Stimulated activated naive CD8-positive, alpha-beta T cell treated with anti-CD3 and anti-CD28 coated beads, Interleukin-15, amount 100 ng/mL, for 72 hours (primary cell): Measurements from ENCODE around the gene TPCN2.

Source experiments
- ATAC-seq: fragments of 150-1000 bp; cut with Tn5 transposase; 2 replicates; pipeline ENCODE4 v1.10.0; 2021; ENCODE audit warnings: mild to moderate bottlenecking, moderate library complexity
- DNase-seq, 2 donors: peaks; one replicate each; pipeline ENCODE4 v3.0.0; 2021 to 2022
- H3K27ac Mint-ChIP-seq, 2 donors: one replicate each; pipeline ENCODE4 v1.8.0; 2022; ENCODE audit warnings: mild to moderate bottlenecking in 2 of 2, mixed read lengths in 2 of 2, moderate library complexity in 2 of 2
- H3K27me3 Mint-ChIP-seq: one replicate; pipeline ENCODE4 v1.8.0; 2022; ENCODE audit warnings: mixed read lengths
- H3K4me1 Mint-ChIP-seq: one replicate; pipeline ENCODE4 v1.8.0; 2022; ENCODE audit warnings: mild to moderate bottlenecking, mixed read lengths
- H3K4me3 Mint-ChIP-seq, 2 donors: one replicate each; pipeline ENCODE4 v1.8.0; 2022; ENCODE audit warnings: mild to moderate bottlenecking in 2 of 2, mixed read lengths in 2 of 2, moderate library complexity in 1 of 2
- H3K9me3 Mint-ChIP-seq, 2 donors: one replicate each; pipeline ENCODE4 v1.8.0; 2022; ENCODE audit warnings: mixed read lengths in 2 of 2

Gene TPCN2

GRCh38 chr11:69100454-69101114 is 51.9 kb downstream of the TPCN2 start:
- no peaks in the 10 kb centered on the region for H3K9me3 Mint-ChIP-seq
- H3K27me3 Mint-ChIP-seq, result peaks cover 21% of the 10 kb centered on the region
- DNase-seq (no peak), ATAC-seq (no peak)
- no peak overlapping the region for H3K4me3 Mint-ChIP-seq
- peaks cover 16% of the 10 kb centered on the region for H3K4me1 Mint-ChIP-seq
- no peak overlapping the region for H3K27ac Mint-ChIP-seq

GRCh38 chr11:69101115-69101791 is 52.5 kb downstream of the TPCN2 start:
- DNase-seq (peak; percentile 67 to 76), ATAC-seq (peak; percentile 89)
- H3K4me3 Mint-ChIP-seq, result no peak overlapping the region
- H3K27ac Mint-ChIP-seq, result no peak overlapping the region
- H3K27me3 Mint-ChIP-seq, result peaks cover 21% of the 10 kb centered on the region
- H3K9me3 Mint-ChIP-seq, result no peaks in the 10 kb centered on the region
- H3K4me1 Mint-ChIP-seq, result peaks cover 16% of the 10 kb centered on the region

- ATAC-seq, result no peak
- peaks cover 21% of the 10 kb centered on the region for H3K4me1 Mint-ChIP-seq
- peaks cover 21% of the 10 kb centered on the region for H3K27me3 Mint-ChIP-seq
- DNase-seq, result no peak
- no peak overlapping the region for H3K4me3 Mint-ChIP-seq
- peak overlapping the region in 1 of 2 donors; percentile 71 for H3K27ac Mint-ChIP-seq
- H3K9me3 Mint-ChIP-seq, result no peaks in the 10 kb centered on the region
These were observed 53.3 kb downstream of the TPCN2 start for GRCh38 chr11:69101792-69102695.

GRCh38 chr11:69102732-69103615 is 54.2 kb downstream of the TPCN2 start:
- peak overlapping the region in 1 of 2 donors; percentile 90 for H3K27ac Mint-ChIP-seq
- H3K9me3 Mint-ChIP-seq, result no peaks in the 10 kb centered on the region
- ATAC-seq (no peak), DNase-seq (no peak)
- peaks cover 21% of the 10 kb centered on the region for H3K27me3 Mint-ChIP-seq
- no peak overlapping the region for H3K4me3 Mint-ChIP-seq
- peaks cover 18% of the 10 kb centered on the region for H3K4me1 Mint-ChIP-seq

- Mint-ChIP-seq H3K4me3 (no peak overlapping the region), H3K4me1 (peaks cover 18% of the 10 kb centered on the region), H3K27ac (no peak overlapping the region), H3K27me3 (peaks cover 19% of the 10 kb centered on the region), H3K9me3 (no peaks in the 10 kb centered on the region)
- ATAC-seq, result no peak
- DNase-seq, result no peak
These were observed 55.6 kb downstream of the TPCN2 start for GRCh38 chr11:69104212-69104855.

DNA sequence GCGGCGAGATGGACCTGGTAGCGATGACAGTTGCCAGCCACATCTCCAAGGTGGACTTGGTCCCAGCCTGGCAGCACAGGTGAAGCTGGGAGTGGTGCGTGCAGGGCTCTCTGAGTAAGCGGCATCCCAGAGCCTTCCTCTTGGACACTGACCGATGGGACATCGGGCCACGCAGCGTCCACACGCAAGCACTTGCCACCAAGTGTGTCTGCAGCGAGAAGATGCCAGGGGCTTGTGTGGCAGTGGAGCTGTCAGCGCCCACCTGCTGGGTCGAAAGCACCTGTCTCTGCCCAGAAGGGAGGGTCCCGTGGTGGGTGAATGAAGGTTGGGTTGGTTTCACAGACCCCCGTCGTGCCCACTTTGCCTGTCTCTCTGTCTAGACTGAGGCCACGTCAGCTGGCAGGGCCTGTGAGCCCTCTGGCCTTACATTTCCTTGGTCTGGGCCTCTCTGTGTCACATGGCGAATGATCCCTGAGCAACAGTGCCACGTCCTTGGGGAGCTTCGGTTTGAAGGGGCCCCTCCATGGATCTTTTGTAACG is 56.2 kb downstream of the TPCN2 start:
- Mint-ChIP-seq H3K9me3 (peaks cover 0 to 3% of the 10 kb centered on the region in 2 donors), H3K27ac (no peak overlapping the region), H3K4me1 (peaks cover 18% of the 10 kb centered on the region), H3K4me3 (no peak overlapping the region), H3K27me3 (peaks cover 13% of the 10 kb centered on the region)
- no peak for DNase-seq
- no peak for ATAC-seq

GRCh38 chr11:69105461-69106030 is 56.8 kb downstream of the TPCN2 start:
- H3K4me1 Mint-ChIP-seq, result peaks cover 18% of the 10 kb centered on the region
- ATAC-seq, result no peak
- H3K27me3 Mint-ChIP-seq, result peaks cover 12% of the 10 kb centered on the region
- no peak for DNase-seq
- H3K9me3 Mint-ChIP-seq, result peaks cover 4 to 9% of the 10 kb centered on the region in 2 donors
- no peak overlapping the region for H3K4me3 Mint-ChIP-seq
- peak overlapping the region in 1 of 2 donors; percentile 57 for H3K27ac Mint-ChIP-seq

- no peak for DNase-seq
- H3K27me3 Mint-ChIP-seq, result peaks cover 12% of the 10 kb centered on the region
- no peak overlapping the region for H3K4me3 Mint-ChIP-seq
- H3K9me3 Mint-ChIP-seq, result peaks cover 7 to 12% of the 10 kb centered on the region in 2 donors
- no peak overlapping the region for H3K27ac Mint-ChIP-seq
- no peak for ATAC-seq
- peaks cover 18% of the 10 kb centered on the region for H3K4me1 Mint-ChIP-seq
These were observed 57.5 kb downstream of the TPCN2 start for GRCh38 chr11:69106031-69106811.

- DNase-seq, result no peak
- no peak for ATAC-seq
- Mint-ChIP-seq H3K9me3 (peaks cover 7 to 12% of the 10 kb centered on the region in 2 donors), H3K27ac (no peak overlapping the region), H3K27me3 (peaks cover 11% of the 10 kb centered on the region), H3K4me1 (peaks cover 11% of the 10 kb centered on the region), H3K4me3 (no peak overlapping the region)
These were observed 58.7 kb downstream of the TPCN2 start for GRCh38 chr11:69107413-69107812.

DNA sequence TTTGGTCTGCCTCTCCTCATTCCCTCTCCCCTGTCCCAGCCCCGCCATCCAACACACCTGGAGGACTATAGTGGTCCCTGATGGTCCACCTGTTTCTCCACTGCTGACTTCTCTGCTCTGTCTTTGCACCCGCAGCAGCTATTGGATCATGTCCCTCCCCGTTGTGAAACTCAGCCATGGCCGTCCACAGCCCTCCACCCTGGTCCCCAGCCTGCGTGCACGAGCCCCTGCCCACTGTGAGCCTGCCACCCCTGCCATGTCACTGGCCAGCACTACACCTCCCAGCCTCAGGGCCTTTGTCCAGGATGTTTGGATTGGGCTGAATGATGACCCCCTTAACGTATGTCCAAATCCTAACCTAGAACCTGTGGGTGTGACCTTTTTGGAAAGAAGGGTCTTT is 59.3 kb downstream of the TPCN2 start:
- Mint-ChIP-seq H3K4me3 (no peak overlapping the region), H3K4me1 (peaks cover 7% of the 10 kb centered on the region), H3K27me3 (peaks cover 5% of the 10 kb centered on the region), H3K27ac (peak overlapping the region in 1 of 2 donors; percentile 89), H3K9me3 (peaks cover 7 to 12% of the 10 kb centered on the region in 2 donors)
- ATAC-seq (no peak), DNase-seq (no peak)

GRCh38 chr11:69108559-69108958 is 59.8 kb downstream of the TPCN2 start:
- Mint-ChIP-seq H3K27ac (no peak overlapping the region), H3K4me1 (peaks cover 7% of the 10 kb centered on the region), H3K4me3 (no peak overlapping the region), H3K27me3 (no peaks in the 10 kb centered on the region), H3K9me3 (peaks cover 7 to 12% of the 10 kb centered on the region in 2 donors)
- ATAC-seq (no peak), DNase-seq (no peak)

DNA sequence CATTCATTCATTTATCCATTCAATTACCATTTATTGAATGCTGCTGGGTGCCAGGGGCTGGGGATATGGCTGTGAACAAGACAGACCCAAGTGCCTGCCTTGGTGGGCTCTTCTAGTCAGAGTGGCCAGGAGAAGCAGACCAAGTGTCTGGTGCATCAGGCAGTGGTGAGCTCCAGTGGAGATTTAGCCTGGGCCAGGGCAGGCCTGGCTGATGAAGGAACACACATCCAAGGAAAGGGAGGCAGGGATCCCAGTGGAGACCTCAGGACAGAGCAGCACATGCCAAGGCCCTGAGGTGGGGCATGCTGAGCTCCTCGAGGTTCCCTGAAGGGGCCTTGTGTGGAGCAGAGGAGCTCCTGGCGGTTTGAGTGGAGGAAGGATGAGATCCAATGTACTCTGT is 60.4 kb downstream of the TPCN2 start:
- Mint-ChIP-seq H3K27ac (no peak overlapping the region), H3K27me3 (no peaks in the 10 kb centered on the region), H3K4me1 (peaks cover 7% of the 10 kb centered on the region)

DNA sequence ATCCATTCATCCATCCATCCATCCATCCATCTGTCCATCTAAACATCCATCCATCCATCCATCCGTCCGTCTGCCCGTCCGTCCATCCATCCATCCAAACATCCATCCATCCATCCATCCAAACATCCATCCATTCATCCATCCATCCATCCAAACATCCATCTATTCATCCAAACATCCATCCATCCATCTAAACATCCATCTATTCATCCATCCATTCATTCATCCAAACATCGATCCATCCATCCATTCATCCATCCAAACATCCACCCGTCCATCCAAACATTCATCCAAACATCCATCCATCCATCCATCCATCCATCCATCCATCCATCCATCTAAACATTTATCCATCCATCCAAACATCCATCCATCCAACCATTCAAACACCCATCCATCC is 61.7 kb downstream of the TPCN2 start:
- Mint-ChIP-seq H3K27me3 (no peaks in the 10 kb centered on the region), H3K4me3 (no peak overlapping the region), H3K4me1 (peaks cover 7% of the 10 kb centered on the region), H3K27ac (no peak overlapping the region), H3K9me3 (peaks cover 7 to 12% of the 10 kb centered on the region in 2 donors)
- ATAC-seq (no peak), DNase-seq (no peak)

More for the DNA sequence above, 60.4 kb downstream of the TPCN2 start:
- ATAC-seq (no peak), DNase-seq (no peak)
- Mint-ChIP-seq H3K9me3 (peaks cover 7 to 12% of the 10 kb centered on the region in 2 donors), H3K4me3 (no peak overlapping the region)
